ENCODE results near the gene PEX5L. TPM values are rescaled to one million over a fixed set of nuclear protein-coding genes. Genes with fewer than 3 reads are reported as not detected.

Gene PEX5L
- total RNA-seq, 1 experiment from 2014 or later = 0.47 TPM

GRCh38 chr3:179772297-179772696 is 264.4 kb downstream of the PEX5L start:
- no peaks in the 10 kb centered on the region for H3K4me1 Mint-ChIP-seq (ENCODE audit: insufficient read depth, unreplicated experiment)
- no peak for TF ChIP-seq CTCF (IDR thresholded peaks at IDR 0.05; ENCODE audit: unreplicated experiment)
- H3K36me3 Mint-ChIP-seq (ENCODE audit: insufficient read depth, unreplicated experiment) = peaks cover 17% of the 10 kb centered on the region
- H3K4me3 Mint-ChIP-seq (ENCODE audit: unreplicated experiment) = no peak overlapping the region
- no peak for DNase-seq (ENCODE audit: unreplicated experiment)
- BruUV-seq (replicated peaks) = no TSS peak
- intact Hi-C loops (cut with micrococcal nuclease) = no loop called here
- ChIA-PET POLR2A (interaction anchor here (0.8 kb wide), 1 partner anchor 181 kb away, joined by 3 read pairs; no protein-coding TSS in a partner anchor), CTCF (interaction anchor here (1.3 to 1.4 kb wide), 2 partner anchors 48 to 823 kb away, joined by 4 to 5 read pairs; no protein-coding TSS in a partner anchor)
- no peaks in the 10 kb centered on the region for H3K27me3 Mint-ChIP-seq (ENCODE audit: insufficient read depth, unreplicated experiment)
- H3K9me3 Mint-ChIP-seq (ENCODE audit: unreplicated experiment) = no peaks in the 10 kb centered on the region
- H3K27ac Mint-ChIP-seq (ENCODE audit: low read depth, unreplicated experiment) = no peak overlapping the region

GRCh38 chr3:179771797-179772196 is 264.9 kb downstream of the PEX5L start:
- Mint-ChIP-seq H3K27ac (ENCODE audit: low read depth, unreplicated experiment) (no peak overlapping the region), H3K4me3 (ENCODE audit: unreplicated experiment) (no peak overlapping the region), H3K9me3 (ENCODE audit: unreplicated experiment) (no peaks in the 10 kb centered on the region), H3K4me1 (ENCODE audit: insufficient read depth, unreplicated experiment) (no peaks in the 10 kb centered on the region), H3K27me3 (ENCODE audit: insufficient read depth, unreplicated experiment) (no peaks in the 10 kb centered on the region), H3K36me3 (ENCODE audit: insufficient read depth, unreplicated experiment) (peaks cover 19% of the 10 kb centered on the region)
- CTCF ChIA-PET = interaction anchor here (0.6 to 1.4 kb wide), 3 partner anchors 12 to 823 kb away, joined by 3 to 5 read pairs (median 4); no protein-coding TSS in a partner anchor
- no peak for TF ChIP-seq CTCF (IDR thresholded peaks at IDR 0.05; ENCODE audit: unreplicated experiment)
- BruUV-seq (replicated peaks) = no TSS peak
- intact Hi-C loops (cut with micrococcal nuclease) = no loop called here
- POLR2A ChIA-PET = no interaction called here
- no peak for DNase-seq (ENCODE audit: unreplicated experiment)

GRCh38 chr3:179769411-179770247 is 267.1 kb downstream of the PEX5L start:
- no peaks in the 10 kb centered on the region for H3K27me3 Mint-ChIP-seq (ENCODE audit: insufficient read depth, unreplicated experiment)
- DNase-seq (ENCODE audit: unreplicated experiment) = no peak
- no peak for TF ChIP-seq CTCF (IDR thresholded peaks at IDR 0.05; ENCODE audit: unreplicated experiment)
- no peaks in the 10 kb centered on the region for H3K4me1 Mint-ChIP-seq (ENCODE audit: insufficient read depth, unreplicated experiment)
- ChIA-PET POLR2A (interaction anchor here (1.2 to 1.4 kb wide), 2 partner anchors 117 to 833 kb away, joined by 3 read pairs; partner anchors contain the start of genes TTC14 and USP13), CTCF (interaction anchor here (0.6 to 1.3 kb wide), 6 partner anchors 12 to 826 kb away, joined by 3 to 4 read pairs (median 3); no protein-coding TSS in a partner anchor)
- intact Hi-C loops (cut with micrococcal nuclease) = loop anchor here (2.0 to 10.0 kb wide), 4 partner anchors 41 to 833 kb away; partner anchors contain the start of gene TTC14
- H3K4me3 Mint-ChIP-seq (ENCODE audit: unreplicated experiment) = no peak overlapping the region
- H3K36me3 Mint-ChIP-seq (ENCODE audit: insufficient read depth, unreplicated experiment) = peaks cover 39% of the 10 kb centered on the region
- BruUV-seq (replicated peaks) = no TSS peak
- no peak overlapping the region for H3K27ac Mint-ChIP-seq (ENCODE audit: low read depth, unreplicated experiment)
- no peaks in the 10 kb centered on the region for H3K9me3 Mint-ChIP-seq (ENCODE audit: unreplicated experiment)

GRCh38 chr3:179768080-179768479 is 268.7 kb downstream of the PEX5L start:
- no peak overlapping the region for H3K27ac Mint-ChIP-seq (ENCODE audit: low read depth, unreplicated experiment)
- intact Hi-C loops (cut with micrococcal nuclease) = loop anchor here (1.0 to 10.0 kb wide), 5 partner anchors 43 to 835 kb away; partner anchors contain the start of gene TTC14

More at GRCh38 chr3:179768080-179768479, 268.7 kb downstream of the PEX5L start:
- no peak overlapping the region for H3K4me3 Mint-ChIP-seq (ENCODE audit: unreplicated experiment)
- no peaks in the 10 kb centered on the region for H3K4me1 Mint-ChIP-seq (ENCODE audit: insufficient read depth, unreplicated experiment)
- H3K9me3 Mint-ChIP-seq (ENCODE audit: unreplicated experiment) = no peaks in the 10 kb centered on the region
- no peaks in the 10 kb centered on the region for H3K27me3 Mint-ChIP-seq (ENCODE audit: insufficient read depth, unreplicated experiment)
- H3K36me3 Mint-ChIP-seq (ENCODE audit: insufficient read depth, unreplicated experiment) = peaks cover 39% of the 10 kb centered on the region
- peak; percentile 69 for DNase-seq (ENCODE audit: unreplicated experiment)
- POLR2A ChIA-PET = no interaction called here
- no TSS peak for BruUV-seq (replicated peaks)
- peak; percentile 60 for TF ChIP-seq CTCF (IDR thresholded peaks at IDR 0.05; ENCODE audit: unreplicated experiment)
- CTCF ChIA-PET = interaction anchor here (0.5 to 1.8 kb wide), 15 partner anchors 17 to 827 kb away, joined by 3 to 6 read pairs (median 3); no protein-coding TSS in a partner anchor

Measured in MCF 10A (cell line).